Left ventricle myocardium superior (tissue), 1 donor: ENCODE results near the gene NQO2. TPM values are rescaled to one million over a fixed set of nuclear protein-coding genes. Genes with fewer than 3 reads are reported as not detected.
A peak's percentile ranks its signal among the peaks of the same experiment; 100 is the strongest.
"Not testable (repeated sequence)": the region's sequence is repeated elsewhere in the genome, so short reads cannot be mapped to it uniquely, and the experiment has no call there.

Experiments
- ATAC-seq: fragments of 200-7000 bp; cut with Tn5 transposase; one replicate; pipeline ENCODE4 v1.9.1; 2020; ENCODE audit warnings: mild to moderate bottlenecking, moderate library complexity
- DNase-seq: peaks from one replicate; pipeline ENCODE4 v3.0.0-alpha.2; 2020
- intact Hi-C: fragments of 100-400 bp; cut with micrococcal nuclease; formaldehyde crosslinking; loops from one replicate; pipeline ENCODE4 v1.11.0; 2022
- total RNA-seq: library from RNA; stranded (reverse); fragmentation: NEBNext Ultra II Directional; extraction: Animal tissue kit (Norgen Biotek cat#: 25700); gene quantifications from one replicate; pipeline ENCODE4 v1.2.1, GENCODE V29; 2021
- donor health status: DM: no; HTN: yes; CAD: no; lungs with severe emphysema.

Gene NQO2
- total RNA-seq, 1 donor from 2014 or later, result 59.6 TPM

GRCh38 chr6:3054229-3055157 is 54.8 kb downstream of the NQO2 start:
- ATAC-seq (peak; percentile 14), DNase-seq (peak; percentile 51)
- intact Hi-C loops, result loop anchor here (2.0 kb wide), 1 partner anchor 56 kb away; the partner anchor contains the start of gene NQO2

DNA sequence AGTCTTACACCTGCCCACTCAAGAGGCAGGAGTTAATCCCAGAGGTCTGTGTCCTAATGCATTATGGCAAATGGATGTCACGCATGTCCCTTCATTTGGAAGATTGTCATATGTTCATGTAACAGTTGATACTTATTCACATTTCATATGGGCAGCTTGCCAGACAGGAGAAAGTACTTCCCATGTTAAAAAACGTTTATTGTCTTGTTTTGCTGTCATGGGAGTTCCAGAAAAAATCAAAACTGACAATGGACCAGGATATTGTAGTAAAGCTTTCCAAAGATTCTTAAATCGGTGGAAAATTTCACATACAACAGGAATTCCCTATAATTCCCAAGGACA is 55.4 kb downstream of the NQO2 start:
- not testable (repeated sequence) for ATAC-seq, DNase-seq
- intact Hi-C loops, result loop anchor here (2.0 kb wide), 1 partner anchor 56 kb away; the partner anchor contains the start of gene NQO2

DNA sequence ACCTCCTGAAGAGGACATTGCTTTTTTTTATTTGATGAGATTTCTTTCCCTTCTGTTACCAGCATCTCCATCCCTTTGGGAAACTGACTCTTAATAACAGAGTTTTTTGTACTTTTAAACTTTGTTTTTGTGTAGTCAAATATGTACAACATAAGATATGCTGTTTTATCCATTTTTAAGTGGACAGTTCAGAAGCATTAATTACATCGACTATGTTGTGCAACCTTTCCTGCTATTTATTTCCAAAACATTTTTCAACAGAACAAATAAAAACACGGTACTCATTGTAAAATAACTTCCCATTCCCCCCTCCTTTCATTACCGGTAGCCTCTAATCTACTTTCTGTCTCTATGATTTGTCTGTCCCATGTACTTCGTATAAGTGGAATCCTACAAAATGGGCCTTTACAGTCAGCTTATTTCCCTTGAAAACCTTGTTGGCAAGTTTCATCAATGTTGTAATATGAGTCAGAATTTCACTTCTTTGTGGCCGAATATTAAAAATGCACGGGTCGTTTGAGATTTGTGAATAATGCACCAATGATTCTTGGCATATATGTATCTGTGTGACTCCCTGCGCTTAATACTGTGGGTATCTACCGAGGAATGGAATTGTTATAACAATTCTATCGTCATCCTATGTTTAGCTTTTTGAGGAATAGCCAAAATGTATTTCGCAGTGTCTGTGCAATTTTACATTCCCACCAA is 57.5 kb downstream of the NQO2 start:
- intact Hi-C loops, result no loop called here
- no peak for ATAC-seq
- no peak for DNase-seq

DNA sequence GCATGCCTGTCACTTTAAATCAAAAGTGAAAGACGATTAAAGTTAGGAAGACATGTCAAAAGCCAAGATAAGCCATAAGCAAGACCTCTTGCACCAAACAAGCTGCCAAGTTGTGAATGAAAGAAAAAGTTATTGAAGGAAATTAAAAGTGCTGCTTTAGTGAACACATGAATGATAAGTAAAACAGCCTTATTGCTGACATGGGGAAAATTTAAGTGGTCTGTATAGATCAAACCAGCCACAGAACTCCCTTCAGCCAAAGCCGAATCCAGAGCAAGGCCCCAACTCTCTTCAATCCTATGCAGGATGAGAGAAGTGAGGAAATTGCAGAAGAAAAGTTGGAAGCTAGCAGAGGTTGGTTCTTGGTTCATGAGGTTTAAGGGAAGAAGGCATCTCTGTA is 59.3 kb downstream of the NQO2 start:
- no peak for ATAC-seq
- intact Hi-C loops, result no loop called here
- no peak for DNase-seq

DNA sequence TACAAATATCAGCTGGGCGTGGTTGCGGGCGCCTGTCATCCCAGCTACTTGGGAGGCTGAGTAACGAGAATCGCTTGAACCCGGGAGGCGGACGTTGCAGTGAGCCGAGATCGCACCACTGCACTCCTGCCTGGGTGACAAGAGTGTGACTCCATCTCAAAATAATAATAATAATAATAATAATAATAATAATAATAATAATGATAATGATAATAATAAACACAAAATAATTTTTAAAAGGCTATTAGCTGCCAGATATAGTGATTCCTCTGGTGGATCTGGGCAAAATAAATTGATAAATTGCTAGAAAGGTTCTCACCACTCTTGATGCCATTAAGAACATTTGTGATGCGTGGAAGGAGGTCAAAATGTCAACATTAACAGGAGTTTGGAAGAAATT is 60.4 kb downstream of the NQO2 start:
- intact Hi-C loops, DNase-seq, ATAC-seq: not testable (repeated sequence)

- intact Hi-C loops, result no loop called here
- DNase-seq, result no peak
- no peak for ATAC-seq
Measured at GRCh38 chr6:3061501-3061941, 61.8 kb downstream of the NQO2 start.

DNA sequence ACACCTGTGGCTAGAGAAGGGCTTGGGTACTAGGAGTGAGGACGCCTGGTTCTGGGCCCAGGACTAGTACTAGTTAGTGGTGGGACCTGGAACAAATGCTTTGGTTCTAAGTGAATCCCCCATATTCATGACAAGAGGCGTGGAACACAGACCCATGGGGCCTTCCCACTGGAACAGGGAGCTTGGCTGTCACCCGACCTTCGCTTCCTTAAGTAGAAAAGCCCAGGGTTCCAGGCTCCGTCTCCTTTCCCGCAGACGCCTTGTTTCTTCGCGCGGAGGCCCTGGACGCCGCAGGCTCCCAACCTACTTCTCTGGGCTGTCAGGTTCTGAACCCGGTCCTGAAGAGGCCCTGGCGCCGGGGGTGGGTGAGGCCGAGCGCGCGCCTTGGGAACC is 63.6 kb downstream of the NQO2 start:
- intact Hi-C loops, ATAC-seq: not testable (repeated sequence)
- peak; percentile 46 for DNase-seq

DNA sequence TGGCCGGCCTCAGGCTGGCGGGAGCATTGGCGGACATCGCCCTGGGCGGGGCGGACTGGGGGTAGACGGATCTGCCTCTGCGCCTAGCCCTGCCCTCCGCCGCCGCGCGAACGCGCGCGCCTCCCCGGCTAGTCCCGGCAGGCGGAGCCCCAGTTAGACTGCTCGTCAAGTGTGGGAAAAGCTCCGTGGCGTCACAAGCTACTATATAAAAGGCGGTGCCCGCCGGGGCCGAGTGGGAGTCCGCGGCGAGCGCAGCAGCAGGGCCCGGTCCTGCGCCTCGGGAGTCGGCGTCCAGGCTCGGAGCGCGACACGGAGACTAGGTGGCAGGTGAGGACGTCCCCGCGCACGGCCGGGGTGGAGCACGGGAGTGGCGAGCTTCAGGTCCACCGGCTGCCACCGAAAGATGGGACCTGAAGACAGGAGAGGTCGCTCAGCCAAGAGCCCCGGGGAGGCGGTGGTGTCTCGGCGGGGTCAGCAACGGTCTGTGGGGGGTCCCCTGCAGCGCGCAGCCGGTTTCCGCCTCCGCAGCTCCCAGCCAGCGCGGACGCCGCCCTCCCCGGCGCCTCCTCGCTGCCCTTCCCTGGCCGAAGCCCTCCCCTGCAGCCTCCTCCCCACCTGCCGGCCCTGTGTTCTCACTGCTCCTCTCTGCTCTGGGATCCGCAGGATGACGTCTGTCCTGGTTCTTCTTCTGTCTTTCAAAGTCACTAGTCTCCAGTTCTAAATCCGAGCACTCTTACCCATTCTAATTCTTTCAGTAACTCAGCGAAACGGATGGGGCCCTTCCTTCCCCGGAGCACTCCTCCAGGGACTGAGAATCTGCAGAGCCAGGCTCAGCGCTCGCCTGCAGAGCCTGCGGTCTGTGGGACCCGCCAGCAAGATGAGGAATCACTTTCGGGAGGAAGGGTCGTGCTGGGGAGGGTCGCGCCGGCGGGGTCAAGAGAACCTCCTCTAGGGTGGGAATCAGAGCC is 64.3 kb downstream of the NQO2 start:
- intact Hi-C loops, result no loop called here
- peak; percentile 98 for DNase-seq
- ATAC-seq, result peak; percentile 92

GRCh38 chr6:3068329-3069214 is 68.9 kb downstream of the NQO2 start, which contains the start of gene RIPK1:
TSS of gene RIPK1 (plus strand) at chr6:3068494. CDS start at chr6:3076824, 8,330 bp downstream.
- peak; percentile 91 for ATAC-seq
- intact Hi-C loops, result no loop called here
- peak; percentile 98 for DNase-seq

Other genes starting within 250 kb of the NQO2 start
- 2.5 TPM for gene MYLK4, start 249.0 kb upstream of the NQO2 start, total RNA-seq
- 45.1 TPM for gene WRNIP1, start 234.5 kb upstream of the NQO2 start, total RNA-seq
- gene SERPINB1, start 158.0 kb upstream of the NQO2 start, total RNA-seq, result 25.4 TPM
- gene SERPINB9, start 96.6 kb upstream of the NQO2 start, total RNA-seq, result 2.9 TPM
- 277 TPM for gene SERPINB6, start 28.3 kb upstream of the NQO2 start, total RNA-seq
- gene RIPK1, start 68.6 kb downstream of the NQO2 start, total RNA-seq, result 6.5 TPM
- 17.3 TPM for gene BPHL, start 118.8 kb downstream of the NQO2 start, total RNA-seq
- gene TUBB2A, start 157.7 kb downstream of the NQO2 start, total RNA-seq, result 13.6 TPM
- 1.0 TPM for gene TUBB2B, start 227.8 kb downstream of the NQO2 start, total RNA-seq